GM18508 (cell line): Measurements from ENCODE around the gene EDA.

Experiments used
- ATAC-seq: cut with Tn5 transposase; IDR thresholded peaks from one replicate; pipeline ENCODE4 v1.9.1; 2021; ENCODE audit warnings: moderate number of reproducible peaks; ENCODE audit not compliant: insufficient read depth, unreplicated experiment

Gene EDA

GRCh38 chrX:69615779-69616456, at the start of gene EDA:
Gene EDA, plus strand, starts transcription at chrX:69616113.
- ATAC-seq: no peak

DNA sequence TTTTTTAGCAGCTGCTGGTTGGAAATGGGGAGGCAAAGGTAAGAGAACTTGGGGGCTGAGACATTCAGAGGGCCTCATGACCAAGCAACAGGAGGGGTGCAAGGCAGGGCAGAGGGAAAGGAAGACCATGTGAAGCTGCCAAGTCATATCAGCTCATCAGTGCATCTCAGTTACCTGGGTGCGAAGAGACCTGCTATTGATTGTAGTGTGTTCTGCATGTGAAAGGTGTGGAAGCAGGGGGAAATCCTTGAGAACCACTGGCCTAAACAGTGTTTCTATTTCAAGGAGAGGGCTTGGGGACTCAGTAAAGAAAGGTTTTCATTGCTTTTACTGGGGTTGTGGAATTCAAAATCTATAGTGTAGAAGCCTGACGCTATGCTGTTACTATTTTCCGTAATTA, 47.1 kb upstream of the EDA start:
- no peak for ATAC-seq

DNA sequence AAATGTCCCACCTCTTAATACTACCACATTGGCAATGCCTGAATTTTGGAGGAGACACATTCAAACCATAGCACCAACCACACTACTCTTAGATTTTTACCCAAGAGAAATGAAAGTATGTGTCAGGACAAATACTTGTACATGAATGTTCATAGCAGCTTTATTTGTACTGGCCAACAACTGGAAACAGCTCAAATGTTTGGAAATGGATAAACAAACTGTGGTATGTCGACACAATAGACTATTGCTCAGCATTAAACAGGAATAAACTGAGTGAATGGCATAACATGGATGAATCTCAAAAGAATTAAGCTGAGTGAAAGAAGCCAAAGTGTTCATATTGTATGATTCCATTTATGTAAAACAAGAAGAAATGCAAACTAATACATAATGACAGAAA, 18.5 kb upstream of the EDA start:
- ATAC-seq: no peak

GRCh38 chrX:69600182-69600581, 15.7 kb upstream of the EDA start:
- ATAC-seq: no peak

DNA sequence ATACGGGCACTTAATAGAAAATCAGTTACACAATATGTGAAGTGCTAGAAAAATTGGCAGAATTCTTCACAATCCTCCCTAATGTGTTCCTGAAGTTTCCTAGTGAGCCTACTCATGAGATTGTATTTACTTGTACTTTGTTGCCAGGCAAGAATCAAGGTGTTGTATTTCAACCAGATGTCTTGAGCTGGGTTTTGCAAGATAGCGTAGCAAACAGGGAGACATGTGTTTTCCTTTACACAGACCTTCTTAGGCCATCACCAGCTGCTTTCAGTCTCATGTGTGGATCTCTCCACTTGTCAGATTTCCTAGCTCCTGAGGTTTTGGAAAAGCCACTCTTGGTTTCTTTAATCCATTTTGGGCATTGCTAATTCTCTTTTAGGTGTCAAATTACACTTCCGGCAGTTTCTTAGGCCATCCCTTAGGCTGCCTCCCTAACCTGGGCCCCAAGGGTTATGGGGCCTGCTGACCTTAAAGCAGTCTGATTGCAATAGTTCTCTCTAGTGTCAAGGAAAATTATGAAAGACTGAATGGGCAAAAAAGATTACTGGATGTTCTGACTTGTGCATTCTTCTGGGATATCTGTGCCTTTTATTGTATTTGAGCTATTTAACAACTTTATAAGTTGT, 12.2 kb upstream of the EDA start:
- no peak for ATAC-seq

GRCh38 chrX:69605521-69605920, 10.4 kb upstream of the EDA start:
- no peak for ATAC-seq

DNA sequence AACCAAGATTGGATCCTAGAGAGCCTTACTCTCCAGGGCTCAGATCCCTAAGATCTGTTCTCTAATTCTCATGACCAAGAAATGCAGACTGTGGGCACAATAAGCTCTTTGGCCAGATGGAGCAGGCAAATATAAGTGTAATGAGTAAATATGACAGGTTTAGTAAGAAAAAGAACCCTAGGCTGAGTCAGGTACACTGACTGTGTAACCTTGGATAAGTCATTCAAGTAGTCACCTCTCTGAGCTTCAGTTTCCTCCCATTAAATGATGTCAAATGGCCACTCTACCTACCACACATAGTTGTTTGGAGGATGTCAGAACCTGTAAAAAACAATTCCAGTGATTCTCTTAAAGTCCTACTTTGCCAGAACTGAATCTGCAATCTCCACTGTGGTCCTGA, 8.3 kb upstream of the EDA start:
- no peak for ATAC-seq

GRCh38 chrX:69613946-69614345, 2.0 kb upstream of the EDA start:
- no peak for ATAC-seq

- ATAC-seq: no peak
These were observed 1.0 kb upstream of the EDA start for GRCh38 chrX:69614886-69615285.

DNA sequence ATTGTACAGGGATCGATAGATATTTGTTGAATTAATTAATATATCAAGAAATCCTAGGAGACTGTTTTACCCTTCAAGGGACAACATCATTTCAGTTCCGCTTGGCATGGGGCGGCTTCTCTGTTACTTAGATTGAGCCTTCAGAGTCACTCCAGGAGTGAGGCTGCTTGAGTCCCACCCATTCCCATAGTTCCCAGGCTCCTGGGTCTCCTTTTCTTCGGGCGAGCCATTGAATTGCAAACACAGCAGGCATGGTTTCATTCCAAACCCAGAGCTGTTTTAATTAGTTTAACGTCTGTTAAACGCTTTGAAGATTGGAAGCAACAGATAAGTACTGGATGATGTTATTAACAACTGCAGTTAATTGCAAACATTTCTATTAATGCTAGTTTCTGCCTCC, 571 bp upstream of the EDA start:
- ATAC-seq: no peak

DNA sequence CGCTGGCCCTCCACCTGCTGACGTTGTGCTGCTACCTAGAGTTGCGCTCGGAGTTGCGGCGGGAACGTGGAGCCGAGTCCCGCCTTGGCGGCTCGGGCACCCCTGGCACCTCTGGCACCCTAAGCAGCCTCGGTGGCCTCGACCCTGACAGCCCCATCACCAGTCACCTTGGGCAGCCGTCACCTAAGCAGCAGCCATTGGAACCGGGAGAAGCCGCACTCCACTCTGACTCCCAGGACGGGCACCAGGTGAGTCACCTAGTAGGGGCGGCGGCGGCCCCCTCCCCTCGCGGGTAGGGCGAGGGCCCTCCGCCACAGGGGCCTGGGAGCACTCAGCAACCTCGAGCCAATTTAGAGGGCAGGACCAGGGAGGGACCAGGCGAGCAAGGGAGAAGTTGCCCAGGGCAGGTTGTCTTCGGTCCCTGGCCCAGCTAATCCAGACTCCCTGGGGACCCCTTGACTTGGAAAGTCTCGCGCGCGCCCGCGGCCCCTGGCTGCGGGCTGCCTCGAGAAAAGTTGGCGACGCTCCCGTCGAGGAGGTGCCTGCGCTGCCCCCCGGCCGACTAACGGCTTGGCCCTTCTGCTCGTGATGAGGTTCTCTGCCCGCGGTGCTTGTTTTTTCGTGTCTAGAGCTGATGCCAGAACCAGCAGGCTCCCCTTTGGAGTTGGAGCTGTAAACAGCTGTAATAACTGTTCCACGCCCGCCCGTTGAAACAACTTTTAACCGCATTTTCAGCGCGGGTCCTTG, 717 bp downstream of the EDA start:
- no peak for ATAC-seq

DNA sequence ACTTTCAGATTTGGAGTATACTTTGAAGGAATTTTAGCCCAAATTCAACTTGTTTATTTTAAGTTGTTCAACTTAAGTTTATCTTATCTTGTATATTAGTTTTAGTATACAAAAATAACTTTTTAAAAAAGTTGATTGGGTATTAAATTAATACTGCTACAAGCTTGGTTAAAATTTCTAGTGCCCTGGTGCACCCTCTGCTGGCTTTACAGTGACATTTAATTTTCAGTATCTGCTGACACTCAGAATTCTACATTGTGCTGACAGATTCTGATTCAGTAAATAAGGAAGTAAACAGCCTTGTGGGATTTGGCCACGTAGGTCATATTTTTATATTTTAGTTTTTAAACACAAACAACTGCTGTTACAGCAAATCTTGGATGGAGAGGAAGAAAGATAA, 2.9 kb downstream of the EDA start:
- no peak for ATAC-seq

- ATAC-seq: no peak
These were observed 10.2 kb downstream of the EDA start for GRCh38 chrX:69626129-69626528.

GRCh38 chrX:69627744-69628143, 11.8 kb downstream of the EDA start:
- no peak for ATAC-seq

DNA sequence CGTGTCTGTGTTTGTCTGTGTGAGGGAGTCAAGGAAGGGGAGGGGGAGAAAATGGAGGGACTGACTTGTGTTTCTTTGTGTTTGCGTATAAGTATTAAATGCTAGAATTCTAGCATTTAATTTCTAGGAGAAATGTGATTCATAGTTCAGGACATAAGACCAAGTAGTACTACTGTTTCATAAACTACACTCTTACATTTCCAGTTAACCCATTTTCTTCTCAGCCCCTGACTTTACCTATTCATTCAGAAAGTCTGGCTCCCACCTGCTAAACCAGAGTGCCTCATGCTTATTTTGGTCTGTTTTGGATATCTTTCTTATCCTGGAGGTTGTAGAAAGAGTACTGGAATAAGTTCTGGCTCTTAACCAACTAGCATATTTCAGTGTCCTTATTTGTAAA, 14.2 kb downstream of the EDA start:
- no peak for ATAC-seq

DNA sequence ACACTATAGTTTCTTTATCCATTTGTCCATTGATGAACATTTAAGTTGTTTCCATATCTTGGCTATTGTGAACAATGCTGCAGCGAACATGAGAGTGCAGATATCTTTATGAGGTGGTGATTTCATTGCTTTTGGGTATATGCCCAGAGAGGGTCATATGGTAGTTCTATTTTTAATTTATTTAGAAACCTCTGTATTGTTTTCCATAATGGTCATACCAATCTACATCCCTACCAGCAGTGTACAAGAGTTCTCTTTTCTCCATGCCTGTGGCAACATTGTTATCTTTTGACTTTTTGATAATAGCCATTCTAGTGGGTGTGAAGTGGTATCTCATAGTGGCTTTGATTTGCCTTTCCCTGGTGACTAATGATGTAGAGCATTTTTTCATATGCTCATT, 48.8 kb downstream of the EDA start:
- no peak for ATAC-seq

GRCh38 chrX:69670001-69670555, 54.2 kb downstream of the EDA start:
- no peak for ATAC-seq

- no peak for ATAC-seq
These were observed 59.0 kb downstream of the EDA start for GRCh38 chrX:69674891-69675290.

DNA sequence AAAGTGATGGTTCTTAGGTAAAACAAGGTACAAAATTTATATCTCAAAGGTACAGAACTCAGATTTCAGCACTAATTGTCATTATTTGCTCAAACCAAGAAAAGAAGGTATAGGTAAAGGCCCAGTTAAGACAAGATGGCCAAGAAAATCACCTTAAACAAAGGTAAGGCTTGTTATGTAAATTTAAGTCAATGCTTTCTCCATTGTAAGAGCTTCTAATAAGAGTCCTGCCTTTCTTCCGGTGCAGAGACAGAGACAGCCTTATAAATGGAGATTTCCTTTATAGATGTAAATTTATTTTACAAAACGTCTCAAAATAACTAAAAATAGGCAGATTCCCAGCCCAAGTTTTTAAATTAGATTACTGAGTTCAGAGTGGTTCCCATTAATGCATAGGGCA, 89.9 kb downstream of the EDA start:
- ATAC-seq: no peak

DNA sequence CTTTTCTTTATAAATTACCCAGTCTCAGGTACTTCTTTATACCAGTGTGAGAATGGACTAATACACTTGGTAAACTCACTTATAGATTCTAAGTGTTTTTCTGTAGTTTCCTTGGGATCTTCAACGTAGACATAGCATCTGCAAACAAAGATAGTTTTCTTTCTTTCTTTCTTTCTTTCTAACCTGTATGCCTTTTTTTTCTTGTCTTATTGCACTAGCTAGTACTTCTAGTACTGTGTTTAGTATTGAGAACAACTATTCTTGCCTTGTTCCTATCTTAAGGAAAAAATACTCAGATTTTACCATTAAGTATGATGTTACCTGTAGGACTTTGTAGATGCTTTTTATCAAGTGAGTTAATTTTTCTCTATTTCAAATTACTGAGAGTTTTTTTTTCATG, 102.2 kb downstream of the EDA start:
- ATAC-seq: no peak

DNA sequence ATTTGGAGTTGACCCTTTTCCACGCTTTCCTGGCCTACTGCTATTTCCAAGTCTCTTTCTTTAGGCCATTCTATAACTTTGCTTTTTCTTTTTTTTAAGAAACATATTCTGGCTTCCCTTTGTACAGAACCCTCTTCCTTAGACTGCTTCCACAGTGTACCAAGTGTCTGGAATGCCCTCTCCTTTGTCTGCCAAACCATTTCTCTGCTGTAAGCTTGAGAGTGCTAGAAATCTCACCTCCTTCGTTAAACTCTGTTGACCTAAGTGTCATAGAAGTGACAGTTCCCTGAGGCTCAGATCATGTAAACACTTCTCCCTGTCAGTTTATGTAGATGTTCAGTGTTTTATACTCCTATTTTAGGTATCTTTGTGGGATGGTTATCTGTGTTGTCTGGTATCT, 108.4 kb downstream of the EDA start:
- no peak for ATAC-seq
